Measurements from ENCODE around the gene PTPRM.

PTPRM gene

GRCh38 chr18:7755753-7756475 lies 188.8 kb downstream of the PTPRM start:
- peak; percentile 53 for TF ChIP-seq CTCF (conservative IDR thresholded peaks at IDR 0.05; ENCODE audit: low read depth, low read length)

GRCh38 chr18:7757175-7757574 lies 190.1 kb downstream of the PTPRM start:
- no peak for DNase-seq (ENCODE audit: low read depth)
- H3K4me3 ChIP-seq (ENCODE audit: low read length) = no peak overlapping the region
- TF ChIP-seq CTCF (conservative IDR thresholded peaks at IDR 0.05; ENCODE audit: low read depth, low read length) = no peak

More at GRCh38 chr18:7755753-7756475, 188.8 kb downstream of the PTPRM start:
- DNase-seq (ENCODE audit: low read depth) = no peak
- no peak overlapping the region for H3K4me3 ChIP-seq (ENCODE audit: low read length)

- TF ChIP-seq CTCF (conservative IDR thresholded peaks at IDR 0.05; ENCODE audit: low read depth, low read length) = no peak
- H3K4me3 ChIP-seq (ENCODE audit: low read length) = no peak overlapping the region
- no peak for DNase-seq (ENCODE audit: low read depth)
Observed at GRCh38 chr18:7758764-7759163, 191.6 kb downstream of the PTPRM start.

- H3K4me3 ChIP-seq (ENCODE audit: low read length) = no peak overlapping the region
- DNase-seq (ENCODE audit: low read depth) = no peak
- no peak for TF ChIP-seq CTCF (conservative IDR thresholded peaks at IDR 0.05; ENCODE audit: low read depth, low read length)
Observed at GRCh38 chr18:7760967-7761948, 194.1 kb downstream of the PTPRM start.

GRCh38 chr18:7764405-7764804 lies 197.3 kb downstream of the PTPRM start:
- no peak overlapping the region for H3K4me3 ChIP-seq (ENCODE audit: low read length)
- no peak for TF ChIP-seq CTCF (conservative IDR thresholded peaks at IDR 0.05; ENCODE audit: low read depth, low read length)
- no peak for DNase-seq (ENCODE audit: low read depth)

- no peak for DNase-seq (ENCODE audit: low read depth)
- no peak overlapping the region for H3K4me3 ChIP-seq (ENCODE audit: low read length)
- TF ChIP-seq CTCF (conservative IDR thresholded peaks at IDR 0.05; ENCODE audit: low read depth, low read length) = no peak
Observed at GRCh38 chr18:7766346-7766745, 199.2 kb downstream of the PTPRM start.
